Hematopoietic multipotent progenitor cell treated with erythropoietin and hydrocortisone succinate and interleukin-3 and kit ligand, for 17 days (in vitro differentiated cells): Measurements from ENCODE around the gene UBXN7.
"Not testable (repeated sequence)": the region's sequence is repeated elsewhere in the genome, so short reads cannot be mapped to it uniquely, and the experiment has no call there.

Experiments
- DNase-seq: peaks from one replicate; pipeline ENCODE4 v3.0.0-alpha.2; 2015; ENCODE audit warnings: low spot score

The UBXN7 gene

GRCh38 chr3:196316799-196317686, 115.2 kb downstream of the UBXN7 start:
- not testable (repeated sequence) for DNase-seq

- no peak for DNase-seq
Observed at GRCh38 chr3:196315821-196316220, 116.4 kb downstream of the UBXN7 start.

GRCh38 chr3:196314597-196314996, 117.6 kb downstream of the UBXN7 start:
- no peak for DNase-seq

- not testable (repeated sequence) for DNase-seq
Observed at GRCh38 chr3:196314086-196314485, 118.1 kb downstream of the UBXN7 start.

- DNase-seq = not testable (repeated sequence)
Observed at GRCh38 chr3:196302960-196303359, 129.3 kb downstream of the UBXN7 start.

GRCh38 chr3:196302551-196302950, 129.7 kb downstream of the UBXN7 start:
- DNase-seq = not testable (repeated sequence)

GRCh38 chr3:196298521-196298920, 133.7 kb downstream of the UBXN7 start:
- no peak for DNase-seq
